ENCODE measurements around the gene SLC26A11. TPM values are rescaled to one million over a fixed set of nuclear protein-coding genes. Genes with fewer than 3 reads are reported as not detected.
"Not testable (repeated sequence)": the region's sequence is repeated elsewhere in the genome, so short reads cannot be mapped to it uniquely, and the experiment has no call there.

SLC26A11 gene
- total RNA-seq, 1 donor from 2014 or later, result 8.3 TPM

DNA sequence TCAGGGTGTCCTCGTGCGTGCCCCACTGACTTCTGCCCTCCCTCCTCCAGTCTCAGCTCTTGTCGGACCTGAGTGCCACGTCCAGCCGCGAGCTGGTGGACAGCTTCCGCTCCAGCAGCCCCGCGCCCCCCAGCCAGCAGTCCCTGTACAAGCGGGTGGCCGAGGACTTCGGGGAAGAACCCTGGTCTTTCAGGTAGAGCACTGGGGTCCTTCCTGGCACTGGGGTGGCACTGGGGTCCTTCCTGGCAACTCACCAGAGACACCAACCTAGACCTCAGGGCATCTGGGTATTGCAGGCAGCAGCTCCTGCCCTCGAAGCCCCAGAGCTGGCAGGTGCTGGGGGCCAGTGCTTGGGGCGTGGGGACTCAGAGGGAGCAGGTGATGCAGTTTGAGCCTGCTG lies 25.1 kb upstream of the SLC26A11 start:
- intact Hi-C loops (cut with DNase I), result no loop called here

DNA sequence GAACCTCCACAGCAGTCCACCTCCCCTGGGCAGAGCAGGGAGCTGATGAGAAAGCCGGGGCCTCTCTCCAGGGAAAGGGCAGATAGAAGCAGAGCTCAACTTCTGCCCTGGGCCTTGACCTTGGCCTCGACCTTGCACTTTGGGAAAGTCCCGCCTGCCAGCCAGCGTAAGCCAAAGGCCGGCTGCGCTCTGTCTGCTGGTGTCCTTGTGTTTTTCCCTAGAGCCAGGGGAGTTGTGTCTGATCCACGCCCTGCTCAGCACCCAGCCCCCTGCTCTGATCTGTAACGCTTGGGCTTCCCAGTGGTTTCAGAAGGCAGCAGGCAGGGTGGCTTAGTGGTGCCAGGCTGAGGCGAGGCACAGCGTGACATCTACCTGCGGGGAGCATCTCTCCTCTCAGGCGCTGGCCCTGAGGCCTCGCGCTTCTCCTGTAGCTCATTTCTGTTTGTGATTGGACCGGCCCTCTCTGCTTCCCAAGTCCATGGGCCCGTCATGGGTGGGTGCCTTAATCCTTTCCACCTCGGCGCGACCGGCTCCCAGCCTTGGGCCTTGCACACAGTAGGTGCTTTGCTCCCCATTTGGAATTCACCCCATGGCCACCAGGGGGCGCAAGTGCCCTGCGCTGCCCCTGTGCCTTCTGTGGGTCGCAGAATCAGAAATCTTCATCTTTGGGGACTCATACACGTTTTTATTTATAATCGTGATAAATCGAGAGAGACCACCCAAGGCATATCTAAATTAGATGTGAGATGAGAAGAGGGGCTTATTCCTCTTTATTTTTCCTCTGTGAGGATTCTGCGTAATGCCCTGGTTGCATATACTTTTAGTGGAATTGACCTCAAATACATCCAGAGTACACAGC lies 24.3 kb upstream of the SLC26A11 start:
- DNase-seq (ENCODE audit: low spot score), result no peak
- intact Hi-C loops (cut with DNase I), result no loop called here

More for the DNA sequence above, 25.1 kb upstream of the SLC26A11 start:
- DNase-seq (ENCODE audit: low spot score), result no peak

DNA sequence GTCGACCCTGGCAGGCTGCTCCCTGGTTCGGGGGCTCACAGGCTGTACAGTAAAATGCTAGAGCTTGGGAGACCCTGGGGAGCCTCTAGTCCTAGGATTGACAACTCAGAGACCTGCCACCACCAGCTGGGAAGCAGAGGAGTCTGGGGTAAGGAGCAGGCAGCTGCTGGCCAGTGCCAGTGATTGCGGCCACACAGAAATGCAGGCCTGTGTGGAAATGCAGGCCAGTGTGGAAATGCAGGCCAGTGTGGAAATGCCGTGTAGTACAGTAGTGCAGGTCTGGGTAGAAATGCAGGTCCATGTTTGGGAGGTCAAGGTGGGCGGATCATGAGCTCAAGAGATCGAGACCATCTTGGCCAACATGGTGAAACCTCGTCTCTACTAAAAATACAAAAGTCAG lies 23.6 kb upstream of the SLC26A11 start:
- DNase-seq (ENCODE audit: low spot score), result no peak
- intact Hi-C loops (cut with DNase I), result no loop called here

DNA sequence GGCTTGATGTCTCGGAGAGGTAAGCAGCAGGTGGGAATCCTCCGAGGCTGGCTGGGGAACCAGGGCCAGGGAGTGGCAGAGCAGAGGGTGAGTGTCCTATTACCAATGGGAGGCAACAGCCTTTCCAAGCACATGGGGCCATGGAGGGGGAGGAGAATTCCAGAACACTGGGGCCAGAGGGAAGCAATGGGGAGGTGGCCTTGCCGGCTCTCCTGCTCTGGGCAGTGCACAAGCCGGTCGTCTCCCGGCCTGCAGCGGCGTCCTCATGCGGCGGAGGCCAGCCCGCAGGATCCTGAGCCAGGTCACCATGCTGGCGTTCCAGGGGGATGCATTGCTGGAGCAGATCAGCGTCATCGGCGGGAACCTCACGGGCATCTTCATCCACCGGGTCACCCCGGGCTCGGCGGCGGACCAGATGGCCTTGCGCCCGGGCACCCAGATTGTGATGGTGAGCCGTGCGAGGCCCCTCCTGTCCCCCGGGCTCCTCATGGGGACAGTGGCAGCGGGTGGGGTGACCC lies 22.0 kb upstream of the SLC26A11 start:
- DNase-seq (ENCODE audit: low spot score), result no peak
- intact Hi-C loops (cut with DNase I), result no loop called here

DNA sequence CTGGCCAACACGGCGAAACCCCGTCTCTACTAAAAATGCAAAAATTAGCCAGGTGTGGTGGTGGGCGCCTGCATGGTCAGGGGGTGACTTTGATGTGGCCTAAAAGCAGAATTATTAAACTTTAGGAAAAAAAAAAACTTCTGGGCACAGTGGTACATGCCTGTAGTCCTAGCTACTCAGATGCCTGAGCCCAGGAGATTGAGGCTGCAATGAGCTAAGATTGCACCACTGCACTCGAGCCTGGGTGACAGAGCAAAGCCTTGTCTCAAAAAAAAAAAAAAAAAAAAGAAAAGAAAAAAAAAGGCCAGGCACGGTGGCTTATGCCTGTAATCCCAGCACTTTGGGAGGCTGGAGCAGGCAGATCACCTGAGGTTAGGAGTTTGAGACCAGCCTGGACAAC lies 20.9 kb upstream of the SLC26A11 start:
- intact Hi-C loops (cut with DNase I); DNase-seq (ENCODE audit: low spot score): not testable (repeated sequence)

DNA sequence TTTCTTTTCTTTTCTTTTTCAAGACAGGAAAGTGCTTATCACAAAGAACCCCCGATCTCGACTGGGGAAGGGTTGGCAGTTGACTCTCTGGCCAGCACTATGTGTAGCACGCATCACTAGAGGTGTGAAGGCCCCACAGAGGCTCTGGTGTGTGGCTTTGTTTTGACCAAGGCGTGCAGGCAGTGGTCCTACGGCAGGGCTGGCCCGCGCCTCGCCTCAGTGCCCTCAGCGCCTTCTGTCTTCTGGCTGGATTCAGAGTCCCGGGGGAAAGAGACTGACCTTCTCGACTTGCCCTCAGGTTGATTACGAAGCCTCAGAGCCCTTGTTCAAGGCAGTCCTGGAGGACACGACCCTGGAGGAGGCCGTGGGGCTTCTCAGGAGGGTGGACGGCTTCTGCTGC lies 18.8 kb upstream of the SLC26A11 start:
- intact Hi-C loops (cut with DNase I), result no loop called here
- DNase-seq (ENCODE audit: low spot score), result no peak

DNA sequence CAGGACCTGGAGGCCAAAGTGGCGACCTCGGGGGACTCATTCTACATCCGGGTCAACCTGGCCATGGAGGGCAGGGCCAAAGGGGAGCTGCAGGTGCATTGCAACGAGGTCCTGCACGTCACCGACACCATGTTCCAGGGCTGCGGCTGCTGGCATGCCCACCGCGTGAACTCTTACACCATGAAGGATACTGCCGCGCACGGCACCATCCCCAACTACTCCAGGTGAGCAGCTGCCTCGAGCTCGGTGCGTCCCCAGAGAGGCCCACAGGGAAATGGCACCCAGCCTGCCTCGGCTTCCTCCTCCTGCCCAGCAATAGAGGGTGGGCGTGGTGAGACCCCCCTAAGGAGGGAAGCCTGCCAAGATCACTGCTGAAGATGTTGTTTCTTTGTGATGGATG lies 18.0 kb upstream of the SLC26A11 start:
- intact Hi-C loops (cut with DNase I), result no loop called here
- DNase-seq (ENCODE audit: low spot score), result no peak

DNA sequence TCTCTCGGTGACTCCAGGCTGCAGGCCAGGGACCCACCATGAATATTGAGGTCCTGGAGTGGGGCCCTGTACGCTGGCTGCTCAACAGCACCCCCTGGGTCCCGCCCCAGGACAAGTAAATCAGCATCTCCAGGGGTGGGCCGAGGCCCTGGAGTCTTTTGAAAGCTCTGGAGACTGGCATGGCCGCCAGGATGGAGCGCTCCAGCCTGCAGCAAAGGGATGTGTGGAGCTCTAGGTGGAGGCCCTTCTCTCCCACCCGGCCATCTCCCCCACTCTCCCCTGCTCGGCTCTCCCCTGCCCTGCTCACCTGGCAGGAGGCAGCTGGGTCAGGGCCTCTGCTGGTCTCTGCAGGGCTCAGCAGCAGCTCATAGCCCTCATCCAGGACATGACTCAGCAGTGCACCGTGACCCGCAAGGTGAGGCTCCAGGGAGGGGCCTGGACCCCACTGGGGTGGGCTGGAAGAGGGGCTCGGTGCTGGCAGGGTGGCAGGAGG lies 16.7 kb upstream of the SLC26A11 start:
- DNase-seq (ENCODE audit: low spot score), result no peak
- intact Hi-C loops (cut with DNase I), result no loop called here

DNA sequence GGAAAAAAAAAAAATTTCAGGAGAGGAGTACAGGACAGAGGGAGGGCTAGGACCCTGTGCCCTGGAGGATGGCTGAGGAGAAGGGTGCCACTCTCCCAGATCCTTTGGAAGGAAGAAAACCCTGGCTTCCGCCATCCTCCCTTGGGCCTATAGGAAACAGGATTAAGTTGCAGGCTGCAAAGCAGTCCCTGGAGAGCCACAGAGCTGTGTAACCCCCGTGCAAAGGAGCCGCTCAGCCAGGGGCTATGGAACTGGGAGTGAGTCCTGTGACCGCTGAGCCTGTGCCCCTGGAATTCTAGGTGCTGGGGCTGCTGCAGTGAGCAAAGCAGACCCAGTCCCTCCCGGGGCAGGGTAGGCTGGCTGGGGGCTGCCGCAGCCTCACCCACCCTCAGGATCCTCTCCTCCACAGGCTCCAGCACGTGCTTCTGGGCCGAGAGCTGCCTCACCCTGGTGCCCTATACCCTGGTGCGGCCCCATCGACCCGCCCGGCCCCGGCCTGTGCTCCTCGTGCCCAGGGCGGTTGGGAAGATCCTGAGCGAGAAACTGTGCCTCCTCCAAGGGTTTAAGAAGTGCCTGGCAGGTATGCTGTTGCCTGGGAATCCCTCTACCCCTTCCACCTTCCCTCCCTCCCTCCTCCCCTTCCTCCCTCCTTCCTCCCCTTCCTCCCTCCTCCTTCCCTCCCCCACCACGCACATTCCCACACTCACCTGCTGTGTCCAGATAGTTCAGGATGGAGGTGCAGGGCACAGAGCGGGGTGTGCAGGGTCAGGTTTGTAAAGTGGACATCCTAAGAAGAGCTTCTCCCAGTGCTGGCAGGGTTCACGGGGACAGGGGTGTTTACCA lies 15.4 kb upstream of the SLC26A11 start:
- intact Hi-C loops (cut with DNase I), result no loop called here
- no peak for DNase-seq (ENCODE audit: low spot score)

DNA sequence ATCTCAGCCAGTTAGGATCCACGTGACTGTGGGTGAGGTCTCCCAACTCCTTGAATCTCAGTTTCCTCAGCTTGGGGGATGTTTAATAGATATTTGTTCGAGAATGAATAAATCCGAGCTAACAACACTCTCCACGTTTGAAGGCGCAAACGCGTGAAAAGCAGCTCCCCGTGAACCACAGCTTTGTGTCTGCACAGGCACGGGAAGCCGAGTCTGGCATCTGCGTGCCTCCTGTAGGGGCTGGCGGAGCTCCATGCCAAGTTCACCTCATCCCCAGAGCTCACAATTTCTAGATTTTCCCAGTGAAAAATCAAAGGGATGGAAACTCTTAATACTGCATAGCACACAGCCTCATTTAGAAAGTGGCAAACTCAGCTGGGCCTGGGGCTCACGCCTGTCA lies 14.4 kb upstream of the SLC26A11 start:
- intact Hi-C loops (cut with DNase I), result no loop called here
- DNase-seq (ENCODE audit: low spot score), result no peak

DNA sequence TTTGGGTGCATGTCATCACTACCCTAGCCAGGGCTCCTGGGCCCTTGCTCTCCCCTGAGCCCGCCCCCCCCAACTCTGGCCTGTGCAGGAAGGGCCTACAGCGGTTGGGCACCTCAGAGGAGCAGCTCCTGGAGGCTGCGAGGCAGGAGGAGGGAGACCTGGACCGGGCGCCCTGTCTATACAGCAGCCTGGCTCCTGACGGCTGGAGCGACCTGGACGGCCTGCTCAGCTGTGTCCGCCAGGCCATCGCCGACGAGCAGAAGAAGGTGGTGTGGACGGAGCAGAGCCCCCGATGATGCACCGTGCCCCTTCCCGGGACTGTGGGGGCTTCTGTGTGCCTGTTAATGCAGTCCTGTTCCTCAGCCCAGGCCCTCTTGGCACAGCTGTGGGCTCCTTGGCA lies 12.2 kb upstream of the SLC26A11 start:
- intact Hi-C loops (cut with DNase I), result no loop called here
- DNase-seq (ENCODE audit: low spot score), result no peak

DNA sequence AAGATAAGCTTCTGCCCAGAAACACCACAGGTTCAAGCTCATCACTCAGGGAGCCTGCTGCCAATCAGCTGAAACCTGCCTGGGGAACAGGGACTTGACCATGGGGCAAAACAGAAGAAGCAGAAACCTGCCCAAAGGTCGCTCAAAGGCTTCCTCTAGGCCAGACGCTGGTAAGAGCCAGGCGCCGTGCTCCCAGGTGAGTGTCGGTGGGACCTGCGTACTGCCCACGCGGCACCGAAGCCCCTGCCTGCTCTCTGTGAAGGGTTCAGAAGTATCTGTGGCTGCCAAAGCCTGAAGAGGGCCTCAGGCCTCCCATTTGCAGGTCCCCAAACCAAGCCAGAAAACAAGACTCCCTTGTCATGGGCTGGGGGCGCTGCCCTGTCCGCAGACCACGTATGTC lies 10.5 kb upstream of the SLC26A11 start:
- no peak for DNase-seq (ENCODE audit: low spot score)
- intact Hi-C loops (cut with DNase I), result no loop called here

DNA sequence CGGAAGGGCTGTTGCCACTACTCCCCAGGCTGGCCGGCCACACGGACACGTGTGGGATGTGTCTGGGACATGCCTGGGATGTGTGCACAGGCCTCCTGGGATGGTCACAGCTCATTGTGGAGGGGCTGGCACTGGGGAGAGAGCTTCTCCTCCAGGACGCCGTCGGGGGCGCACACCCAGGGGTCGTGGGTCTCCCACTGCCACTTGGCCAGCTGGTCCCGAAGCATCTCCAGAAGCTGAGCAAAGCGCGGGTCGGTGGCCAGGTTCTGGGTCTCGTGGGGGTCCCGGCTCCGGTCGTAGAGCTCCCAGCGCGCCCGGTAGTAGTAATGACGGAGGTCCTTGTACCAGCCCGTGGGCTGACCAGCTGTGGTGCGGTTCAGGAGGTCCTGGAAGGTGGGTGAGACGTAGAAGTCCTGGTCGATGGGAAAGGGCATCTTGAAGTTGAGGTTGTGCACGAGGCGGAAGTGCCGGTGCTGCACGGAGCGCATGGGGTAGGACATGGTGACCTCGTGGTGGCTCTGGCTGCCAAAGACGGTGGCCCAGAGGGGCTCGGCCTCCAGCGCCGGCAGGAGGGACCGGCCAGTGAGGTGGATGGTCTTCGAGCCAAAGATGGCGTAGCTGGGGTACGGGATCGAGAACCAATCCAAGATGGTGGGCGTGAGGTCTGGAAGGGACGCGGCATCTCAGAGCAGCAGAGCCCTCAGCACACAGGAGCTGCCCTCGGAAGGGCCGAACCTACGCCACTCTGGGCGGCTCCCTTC lies 9.7 kb upstream of the SLC26A11 start:
- intact Hi-C loops (cut with DNase I), result no loop called here
- DNase-seq (ENCODE audit: low spot score), result no peak

DNA sequence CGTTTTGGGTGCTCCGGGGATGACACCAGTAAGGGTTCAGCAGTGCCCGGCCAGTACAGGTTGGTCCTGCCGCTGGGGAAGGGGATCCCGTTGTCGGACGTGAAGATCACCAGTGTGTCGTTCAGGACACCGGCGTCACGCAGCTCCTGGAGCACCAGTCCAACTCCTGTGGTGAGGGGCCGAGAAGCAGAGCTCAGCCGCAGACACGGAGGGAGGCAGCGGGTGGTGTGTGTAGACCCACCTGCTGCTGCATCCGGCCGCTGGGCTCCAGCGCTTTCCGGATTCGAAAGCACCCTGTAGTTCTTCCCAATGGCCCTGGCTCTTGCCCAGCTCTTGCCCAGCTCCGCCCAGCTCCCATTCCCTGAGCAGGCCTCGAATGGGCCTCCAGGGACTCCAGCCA lies 8.1 kb upstream of the SLC26A11 start:
- DNase-seq (ENCODE audit: low spot score), result no peak
- intact Hi-C loops (cut with DNase I), result no loop called here

DNA sequence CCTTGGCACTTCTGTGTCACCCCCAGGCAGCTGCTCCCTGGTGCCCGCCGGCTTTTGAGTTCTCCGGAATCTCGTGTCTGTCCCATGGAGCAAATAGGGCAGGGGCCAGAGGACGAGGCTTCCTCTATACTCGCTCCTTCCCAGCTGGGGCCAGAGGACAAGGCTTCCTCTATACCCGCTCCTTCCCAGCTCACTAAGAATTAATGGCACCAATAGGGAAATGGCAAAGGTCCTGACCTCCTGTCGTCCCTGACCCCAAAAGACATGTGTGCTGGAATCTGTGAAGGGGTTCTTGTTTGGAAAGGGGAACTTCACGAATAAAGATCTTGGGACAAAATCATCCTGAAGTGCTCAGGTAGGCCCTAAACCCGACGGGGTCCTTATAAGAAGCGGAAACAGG lies 7.7 kb upstream of the SLC26A11 start:
- intact Hi-C loops (cut with DNase I), result no loop called here
- no peak for DNase-seq (ENCODE audit: low spot score)

DNA sequence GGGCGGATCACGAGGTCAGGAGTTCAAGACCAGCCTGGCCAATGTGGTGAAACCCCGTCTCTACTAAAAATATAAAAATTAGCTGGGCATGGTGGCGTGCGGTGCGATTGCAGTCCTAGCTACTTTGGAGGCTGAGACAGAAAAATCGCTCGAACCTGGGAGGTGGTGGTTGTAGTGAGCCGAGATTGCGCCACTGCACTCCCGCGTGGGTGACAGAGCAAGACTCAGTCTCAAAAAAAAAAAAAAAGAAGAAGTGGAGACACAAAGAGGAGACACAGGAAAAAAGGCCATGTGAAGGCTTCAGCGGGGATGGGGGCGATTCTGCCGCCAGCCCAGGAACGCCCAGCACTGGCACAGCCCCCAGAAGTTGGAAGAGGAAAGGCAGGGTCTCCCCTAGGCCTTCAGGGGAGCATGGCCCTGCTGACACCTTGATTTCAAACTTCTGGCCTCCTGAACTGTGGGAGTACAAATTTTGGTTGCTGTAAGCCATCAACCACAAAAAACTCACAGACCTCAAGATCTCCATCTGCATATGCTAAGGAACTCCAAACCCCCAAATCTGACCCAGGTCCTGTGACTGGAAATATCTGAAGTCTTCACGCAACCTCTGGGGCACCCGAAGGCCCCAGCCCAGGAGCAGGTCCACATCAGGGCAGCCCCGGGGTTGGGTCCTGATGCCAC lies 7.1 kb upstream of the SLC26A11 start:
- no peak for DNase-seq (ENCODE audit: low spot score)
- intact Hi-C loops (cut with DNase I), result no loop called here

DNA sequence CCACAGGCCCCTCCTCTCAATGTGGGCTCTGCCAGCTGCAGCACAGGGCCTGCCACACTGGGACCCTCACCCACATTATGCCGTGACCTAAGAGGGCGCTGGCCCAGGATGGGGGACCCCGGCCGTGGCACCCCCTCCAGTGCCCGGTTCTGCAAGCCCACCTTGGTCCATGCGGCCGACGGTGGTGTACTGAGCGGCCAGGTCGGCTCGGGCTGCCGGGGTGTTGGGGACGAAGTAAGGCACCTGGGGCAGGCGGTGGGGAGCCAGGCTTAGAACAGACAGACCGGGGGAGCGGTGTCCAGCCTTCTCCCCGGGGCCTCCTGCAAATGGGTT lies 6.6 kb upstream of the SLC26A11 start:
- DNase-seq (ENCODE audit: low spot score), result no peak
- intact Hi-C loops (cut with DNase I), result no loop called here

DNA sequence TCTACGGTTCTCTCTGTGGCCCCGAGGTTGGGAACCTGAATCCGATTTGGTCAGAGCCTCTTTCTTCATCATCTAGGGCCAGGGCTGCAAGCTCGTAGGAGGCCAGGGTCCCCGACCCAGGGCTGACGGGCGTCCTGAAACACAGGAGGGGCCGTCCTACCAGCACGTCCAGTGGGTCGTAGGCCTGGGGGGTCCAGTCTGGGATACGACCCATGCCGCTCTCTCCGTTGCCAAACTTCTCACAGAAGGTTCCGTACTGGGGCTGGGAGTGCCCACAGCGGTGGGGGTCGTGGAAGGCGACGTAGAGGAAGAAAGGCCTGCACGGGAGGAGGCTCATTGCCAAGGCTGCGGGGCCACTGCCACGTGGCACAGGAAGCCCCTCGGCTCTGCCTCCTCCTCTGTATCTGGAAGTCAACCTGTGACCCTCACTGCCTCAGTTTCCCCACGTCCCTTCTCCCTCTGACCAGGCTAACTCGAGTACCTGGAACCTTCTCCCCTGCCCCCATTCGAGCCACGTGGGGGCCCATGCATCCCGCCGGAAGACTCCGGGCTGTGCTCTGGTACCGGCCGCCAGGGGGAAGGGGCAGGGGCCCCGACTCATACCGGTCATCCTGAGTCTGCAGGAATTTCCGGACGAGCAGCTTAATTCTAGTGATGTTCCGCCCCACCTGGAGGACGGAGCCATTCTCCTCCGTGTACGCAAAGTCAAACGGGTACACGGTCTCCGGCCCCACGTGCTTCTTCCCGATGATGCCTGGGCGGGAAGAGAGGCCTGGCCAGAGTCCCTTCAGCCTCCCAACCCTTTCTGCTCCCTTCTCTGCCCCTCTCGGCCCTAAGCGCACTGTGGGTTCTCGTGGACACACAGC lies 6.0 kb upstream of the SLC26A11 start:
- intact Hi-C loops (cut with DNase I), result no loop called here

DNA sequence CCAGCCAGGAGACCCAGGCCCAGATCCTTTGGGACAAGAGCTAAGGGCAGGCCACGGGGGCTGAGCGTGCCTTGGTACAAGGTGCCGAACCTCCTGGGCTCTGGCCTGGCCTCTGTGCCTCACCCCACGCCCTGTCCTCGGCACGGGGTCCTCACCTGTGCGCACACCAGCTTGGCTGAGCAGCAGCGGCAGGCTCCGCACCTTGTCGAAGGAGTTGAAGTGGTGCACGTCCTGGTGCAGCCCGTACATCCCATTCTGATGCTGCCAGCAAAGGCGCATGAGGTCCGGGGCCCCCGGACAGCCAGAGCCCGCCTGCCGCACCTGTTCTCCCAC lies 5.4 kb upstream of the SLC26A11 start:
- intact Hi-C loops (cut with DNase I), result no loop called here
- no peak for DNase-seq (ENCODE audit: low spot score)

More for the DNA sequence above, 6.0 kb upstream of the SLC26A11 start:
- no peak for DNase-seq (ENCODE audit: low spot score)
